Measurements from ENCODE around the gene ATF1. TPM values are rescaled to one million over a fixed set of nuclear protein-coding genes. Genes with fewer than 3 reads are reported as not detected.
"Not testable (repeated sequence)": the region's sequence is repeated elsewhere in the genome, so short reads cannot be mapped to it uniquely, and the experiment has no call there.

The ATF1 gene
- polyA plus RNA-seq, 10 donors: 29.4 to 41.8 (median 34.8) TPM

GRCh38 chr12:50788561-50788960 is 24.7 kb downstream of the ATF1 start:
- peak in 1 of 3 donors; percentile 7 for DNase-seq

- DNase-seq: no peak
Observed at GRCh38 chr12:50790081-50790480, 26.2 kb downstream of the ATF1 start.

- no peak for DNase-seq
Observed at GRCh38 chr12:50799908-50800307, 36.0 kb downstream of the ATF1 start.

GRCh38 chr12:50803230-50803875 is 39.5 kb downstream of the ATF1 start:
- no peak for DNase-seq

- no peak for DNase-seq
Observed at GRCh38 chr12:50806176-50806575, 42.3 kb downstream of the ATF1 start.

- DNase-seq: not testable (repeated sequence)
Observed at GRCh38 chr12:50809131-50809530, 45.2 kb downstream of the ATF1 start.

- DNase-seq: not testable (repeated sequence)
Observed at GRCh38 chr12:50814921-50815320, 51.0 kb downstream of the ATF1 start.

- no peak for DNase-seq
Observed at GRCh38 chr12:50820177-50820576, 56.3 kb downstream of the ATF1 start.

GRCh38 chr12:50822082-50822481 is 58.2 kb downstream of the ATF1 start:
- no peak for DNase-seq

GRCh38 chr12:50823724-50824123 is 59.8 kb downstream of the ATF1 start:
- not testable (repeated sequence) for DNase-seq

- DNase-seq: no peak
Observed at GRCh38 chr12:50824914-50825313, 61.0 kb downstream of the ATF1 start.

- peak; percentile 68 to 85 (median 70) for DNase-seq
Observed at GRCh38 chr12:50825372-50825838, 61.5 kb downstream of the ATF1 start.

- no peak for DNase-seq
Observed at GRCh38 chr12:50828121-50828520, 64.2 kb downstream of the ATF1 start.

GRCh38 chr12:50828886-50829285 is 65.0 kb downstream of the ATF1 start:
- no peak for DNase-seq

GRCh38 chr12:50833801-50834200 is 69.9 kb downstream of the ATF1 start:
- not testable (repeated sequence) for DNase-seq

- DNase-seq: no peak
Observed at GRCh38 chr12:50839042-50839441, 75.1 kb downstream of the ATF1 start.

GRCh38 chr12:50840809-50841487 is 77.0 kb downstream of the ATF1 start:
- DNase-seq: no peak

GRCh38 chr12:50841716-50842531 is 78.0 kb downstream of the ATF1 start:
- DNase-seq: no peak

GRCh38 chr12:50842637-50843493 is 79.0 kb downstream of the ATF1 start, which contains the start of gene TMPRSS12:
TMPRSS12 (plus strand) TSS chr12:50842926; CDS start chr12:50842965, 39 bp downstream.
- peak in 1 of 3 donors; percentile 32 for DNase-seq

- no peak for DNase-seq
Observed at GRCh38 chr12:50845021-50845647, 81.2 kb downstream of the ATF1 start.

GRCh38 chr12:50848963-50849362 is 85.1 kb downstream of the ATF1 start:
- DNase-seq: no peak

Measured in muscle of back (tissue), 11 donors.